Measurements from ENCODE around the gene PLA2G4B. TPM values are rescaled to one million over a fixed set of nuclear protein-coding genes. Genes with fewer than 3 reads are reported as not detected.

The PLA2G4B gene
- total RNA-seq, 4 donors from 2014 or later, result 1.1 to 5.3 (median 2.0) TPM; not detected in 1

DNA sequence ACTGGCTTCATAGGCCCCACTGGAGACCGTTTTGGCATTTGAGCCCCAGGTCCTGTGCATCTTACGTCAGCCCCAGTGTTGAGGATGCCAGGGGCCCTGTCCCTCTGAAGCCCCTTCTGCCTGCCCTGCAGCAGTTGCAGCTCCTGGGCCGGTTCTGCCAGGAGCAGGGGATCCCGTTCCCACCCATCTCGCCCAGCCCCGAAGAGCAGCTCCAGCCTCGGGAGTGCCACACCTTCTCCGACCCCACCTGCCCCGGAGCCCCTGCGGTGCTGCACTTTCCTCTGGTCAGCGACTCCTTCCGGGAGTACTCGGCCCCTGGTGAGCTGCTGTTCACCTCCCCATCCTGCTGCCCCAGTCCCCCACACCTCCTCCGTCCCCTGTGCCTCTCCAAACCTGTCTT lies 8.6 kb downstream of the PLA2G4B start:
- TF ChIP-seq, protein P1, sequence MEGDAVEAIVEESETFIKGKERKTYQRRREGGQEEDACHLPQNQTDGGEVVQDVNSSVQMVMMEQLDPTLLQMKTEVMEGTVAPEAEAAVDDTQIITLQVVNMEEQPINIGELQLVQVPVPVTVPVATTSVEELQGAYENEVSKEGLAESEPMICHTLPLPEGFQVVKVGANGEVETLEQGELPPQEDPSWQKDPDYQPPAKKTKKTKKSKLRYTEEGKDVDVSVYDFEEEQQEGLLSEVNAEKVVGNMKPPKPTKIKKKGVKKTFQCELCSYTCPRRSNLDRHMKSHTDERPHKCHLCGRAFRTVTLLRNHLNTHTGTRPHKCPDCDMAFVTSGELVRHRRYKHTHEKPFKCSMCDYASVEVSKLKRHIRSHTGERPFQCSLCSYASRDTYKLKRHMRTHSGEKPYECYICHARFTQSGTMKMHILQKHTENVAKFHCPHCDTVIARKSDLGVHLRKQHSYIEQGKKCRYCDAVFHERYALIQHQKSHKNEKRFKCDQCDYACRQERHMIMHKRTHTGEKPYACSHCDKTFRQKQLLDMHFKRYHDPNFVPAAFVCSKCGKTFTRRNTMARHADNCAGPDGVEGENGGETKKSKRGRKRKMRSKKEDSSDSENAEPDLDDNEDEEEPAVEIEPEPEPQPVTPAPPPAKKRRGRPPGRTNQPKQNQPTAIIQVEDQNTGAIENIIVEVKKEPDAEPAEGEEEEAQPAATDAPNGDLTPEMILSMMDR (IDR thresholded peaks at IDR 0.05; ENCODE audit: low read depth), result no peak

DNA sequence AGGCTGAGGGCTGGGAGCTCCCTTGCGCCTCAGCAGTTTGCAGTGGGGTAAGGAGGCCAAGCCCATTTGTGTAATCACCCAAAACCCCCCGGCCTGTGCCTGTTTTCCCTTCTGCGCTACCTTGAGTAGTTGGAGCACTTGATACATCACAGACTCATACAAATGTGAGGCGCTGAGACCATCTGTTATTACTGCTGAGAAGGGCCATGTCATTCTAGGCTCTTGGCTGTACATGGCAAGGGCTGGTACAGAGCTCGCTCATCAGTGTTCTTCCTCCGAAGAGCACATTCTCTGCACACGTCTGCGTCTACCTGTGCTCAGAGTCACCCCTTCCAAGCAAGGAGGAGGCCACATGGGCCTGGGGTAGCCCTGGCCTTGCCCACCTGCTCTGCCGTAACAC lies 9.3 kb downstream of the PLA2G4B start:
- TF ChIP-seq, protein P1 (IDR thresholded peaks at IDR 0.05; ENCODE audit: low read depth), result no peak

DNA sequence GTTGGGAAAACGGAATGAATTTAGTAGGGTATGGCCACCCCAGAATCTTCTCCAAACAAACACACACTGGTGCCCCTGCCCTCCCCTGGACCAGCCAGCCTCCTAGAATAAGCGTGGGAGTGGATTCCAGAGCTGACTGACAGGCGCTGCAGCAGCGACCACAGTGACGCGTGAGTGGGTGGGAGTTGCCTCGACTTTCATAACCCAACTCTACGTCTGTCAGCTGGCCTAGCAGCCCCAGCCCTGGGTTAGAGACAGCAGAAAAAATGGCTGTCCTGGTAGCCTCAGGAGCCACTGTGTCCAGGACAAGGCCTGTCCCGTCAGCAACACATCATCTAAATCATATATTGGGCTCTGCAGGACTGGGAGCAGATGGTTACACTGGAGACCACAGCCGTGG lies 10.0 kb downstream of the PLA2G4B start:
- TF ChIP-seq, protein P1 (IDR thresholded peaks at IDR 0.05; ENCODE audit: low read depth), result no peak

DNA sequence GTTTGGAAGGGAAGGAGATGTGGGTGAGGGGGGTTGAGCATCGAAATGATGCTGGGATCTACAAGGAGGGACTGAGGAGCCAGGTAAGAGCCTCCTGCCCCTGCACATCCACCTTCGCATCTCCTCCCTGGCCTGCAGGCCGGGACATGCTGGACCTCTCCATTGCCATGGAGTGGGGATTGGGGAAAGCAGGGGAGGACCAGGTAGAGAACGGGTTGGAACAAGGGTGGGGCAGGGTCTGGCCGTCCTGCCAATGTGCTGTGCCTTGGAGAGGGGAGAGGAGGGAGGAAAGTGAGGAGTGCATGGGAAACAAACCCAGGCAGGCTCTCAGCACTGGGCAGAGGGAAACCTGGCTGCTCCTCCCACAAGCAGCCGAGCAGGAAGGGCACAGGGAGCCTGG lies 10.6 kb downstream of the PLA2G4B start:
- TF ChIP-seq, protein P1 (IDR thresholded peaks at IDR 0.05; ENCODE audit: low read depth), result no peak

DNA sequence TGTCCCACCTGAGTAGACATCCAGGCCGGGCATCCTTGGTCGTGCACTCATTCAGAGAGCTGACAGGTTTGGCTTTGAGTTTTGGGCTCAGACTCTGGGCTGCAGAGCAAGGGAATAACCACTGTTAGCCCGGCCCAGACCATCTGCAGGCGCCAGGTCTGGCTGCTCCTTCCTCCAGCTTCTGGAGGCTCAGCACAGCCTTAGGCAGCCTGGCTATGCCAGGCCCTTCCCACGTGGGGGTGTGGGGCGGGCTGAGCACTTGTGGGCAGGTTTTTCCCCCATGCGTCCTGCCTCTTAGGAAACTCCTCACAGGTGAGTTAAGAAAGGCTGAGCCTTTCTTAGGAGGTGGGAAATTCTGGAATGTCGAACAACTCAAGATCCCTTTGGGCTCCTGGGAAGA lies 11.2 kb downstream of the PLA2G4B start:
- TF ChIP-seq, protein P1 (IDR thresholded peaks at IDR 0.05; ENCODE audit: low read depth), result no peak

DNA sequence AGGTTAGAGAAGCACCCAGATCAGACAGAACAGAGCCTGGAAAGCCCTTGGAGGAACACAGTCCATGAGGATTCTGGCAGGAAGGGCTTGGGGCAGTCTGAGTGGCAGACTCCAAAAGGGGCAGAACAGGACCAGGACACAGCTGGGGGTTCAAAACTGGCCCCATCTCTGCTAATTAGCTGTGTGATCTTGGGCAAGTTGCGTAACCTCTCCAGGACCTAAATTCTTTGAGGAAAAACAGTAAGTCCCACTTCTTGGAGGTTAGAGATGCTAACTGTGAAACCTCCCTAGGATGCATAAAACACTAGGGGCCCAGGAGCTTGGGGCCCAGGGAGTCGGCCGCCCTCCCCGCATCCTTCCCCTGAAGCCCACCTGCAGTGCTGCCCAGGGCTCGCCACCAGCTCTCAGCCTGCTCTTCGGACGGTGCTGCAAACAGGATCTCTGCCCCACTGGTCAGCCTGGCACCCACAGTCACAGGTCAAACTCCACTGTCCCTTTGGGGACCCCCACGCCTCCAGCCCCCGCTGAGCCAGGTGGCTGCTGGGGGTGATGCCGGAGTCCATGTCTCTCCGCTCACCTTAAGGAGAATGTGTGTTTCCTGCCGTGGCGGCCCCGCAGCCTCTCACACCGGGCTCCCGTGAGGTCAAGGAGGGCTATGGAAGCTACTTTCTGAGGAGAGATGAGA lies 12.0 kb downstream of the PLA2G4B start:
- TF ChIP-seq, protein P1 (IDR thresholded peaks at IDR 0.05; ENCODE audit: low read depth), result no peak

DNA sequence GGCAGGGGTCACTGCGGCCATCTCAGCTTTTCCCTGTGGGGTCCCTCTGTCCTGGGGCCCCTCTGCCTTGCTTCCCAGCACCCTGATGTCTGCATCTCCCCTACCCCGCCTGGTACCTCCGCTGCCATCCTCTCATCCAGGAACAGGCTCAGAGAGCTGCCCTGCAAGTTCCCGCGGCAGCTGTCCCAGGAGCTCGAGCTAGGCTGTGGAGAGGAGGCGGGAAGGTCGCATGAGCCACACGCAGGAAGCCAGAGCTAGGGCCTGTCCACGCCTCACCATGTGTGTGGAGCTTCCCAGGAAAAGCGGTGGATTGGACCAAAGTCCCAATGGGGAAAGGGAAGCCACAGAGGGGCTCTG lies 12.5 kb downstream of the PLA2G4B start:
- TF ChIP-seq, protein P1 (IDR thresholded peaks at IDR 0.05; ENCODE audit: low read depth), result no peak

All from subcutaneous adipose tissue (tissue), 4 donors.